Ishikawa (cell line): ENCODE results near the gene MYO9A.

Source experiments
- CEBPB ChIP-seq: IDR thresholded peaks from 2 replicates; pipeline ENCODE4 v1.6.1; 2012
- CREB1 ChIP-seq: IDR thresholded peaks from 2 replicates; pipeline ENCODE4 v1.6.1; 2012; ENCODE audit warnings: low read depth
- EGR1 ChIP-seq: IDR thresholded peaks from 2 replicates; pipeline ENCODE4 v1.6.1; 2012
- EP300 ChIP-seq: IDR thresholded peaks from 2 replicates; pipeline ENCODE4 v1.6.1; 2012; ENCODE audit warnings: borderline replicate concordance
- MAX ChIP-seq: IDR thresholded peaks from 2 replicates; pipeline ENCODE4 v1.6.1; 2012
- NFIC ChIP-seq: IDR thresholded peaks from 2 replicates; pipeline ENCODE4 v1.6.1; 2012
- RAD21 ChIP-seq: IDR thresholded peaks from 2 replicates; pipeline ENCODE4 v1.6.1; 2012; ENCODE audit warnings: low read depth
- REST ChIP-seq: IDR thresholded peaks from 2 replicates; pipeline ENCODE4 v1.6.1; 2012; ENCODE audit warnings: low read depth, mild to moderate bottlenecking
- TAF1 ChIP-seq: IDR thresholded peaks from 2 replicates; pipeline ENCODE4 v1.6.1; 2012; ENCODE audit warnings: low read depth, mild to moderate bottlenecking
- USF1 ChIP-seq: IDR thresholded peaks from 2 replicates; pipeline ENCODE4 v1.6.1; 2012
- YY1 ChIP-seq: IDR thresholded peaks from 2 replicates; pipeline ENCODE4 v1.6.1; 2012; ENCODE audit warnings: low read depth
- ZBTB7A ChIP-seq: IDR thresholded peaks from 2 replicates; pipeline ENCODE4 v1.6.1; 2012; ENCODE audit warnings: low read depth

GRCh38 chr15:72005483-72005882 is 112.5 kb downstream of the MYO9A start:
- TF ChIP-seq MAX (no peak), CREB1 (no peak), NFIC (no peak), REST (no peak), USF1 (no peak), RAD21 (no peak), TAF1 (no peak), ZBTB7A (no peak), CEBPB (no peak), EP300 (no peak), EGR1 (no peak), YY1 (no peak)
